Neutrophil (primary cell): ENCODE results near the gene TLCD1.

ENCODE experiments used
- H3K27ac ChIP-seq: fragments of 200-600 bp; sonication (generic); 2 replicates; pipeline ENCODE4 v1.5.1; 2016; ENCODE audit warnings: mild to moderate bottlenecking, moderate library complexity
- H3K27me3 ChIP-seq: fragments of 200-600 bp; sonication (generic); 2 replicates; pipeline ENCODE4 v1.6.0; 2016; ENCODE audit warnings: mild to moderate bottlenecking
- H3K36me3 ChIP-seq: fragments of 200-600 bp; sonication (generic); 2 replicates; pipeline ENCODE4 v1.5.1; 2017
- H3K4me1 ChIP-seq, 2 experiments: fragments of 200-600 bp in 1 of 2; sonication (generic) in 1 of 2; 1 replicate in 1 of 2; 2 replicates in 1 of 2; pipeline versions ENCODE4 v1.5.1 to v1.6.1; 2013 to 2016; ENCODE audit warnings: low read depth in 1 of 2, low read length in 1 of 2, mild to moderate bottlenecking in 1 of 2, moderate library complexity in 1 of 2; ENCODE audit not compliant: control insufficient read depth in 1 of 2, insufficient read depth in 1 of 2
- H3K4me3 ChIP-seq, 2 experiments: fragments of 200-600 bp in 1 of 2; sonication (generic) in 1 of 2; 1 replicate in 1 of 2; 2 replicates in 1 of 2; pipeline ENCODE4 v1.5.1; 2013 to 2016; ENCODE audit warnings: low read depth in 1 of 2, low read length in 1 of 2, mild to moderate bottlenecking in 1 of 2, moderate library complexity in 1 of 2
- H3K9me3 ChIP-seq: fragments of 200-600 bp; sonication (generic); 2 replicates; pipeline ENCODE4 v1.5.1; 2016
- CTCF ChIP-seq: fragments of 200-600 bp; sonication (generic); IDR thresholded peaks from 2 replicates; pipeline ENCODE4 v1.5.1; 2016; ENCODE audit warnings: antibody characterized with exemption

TLCD1 gene

DNA sequence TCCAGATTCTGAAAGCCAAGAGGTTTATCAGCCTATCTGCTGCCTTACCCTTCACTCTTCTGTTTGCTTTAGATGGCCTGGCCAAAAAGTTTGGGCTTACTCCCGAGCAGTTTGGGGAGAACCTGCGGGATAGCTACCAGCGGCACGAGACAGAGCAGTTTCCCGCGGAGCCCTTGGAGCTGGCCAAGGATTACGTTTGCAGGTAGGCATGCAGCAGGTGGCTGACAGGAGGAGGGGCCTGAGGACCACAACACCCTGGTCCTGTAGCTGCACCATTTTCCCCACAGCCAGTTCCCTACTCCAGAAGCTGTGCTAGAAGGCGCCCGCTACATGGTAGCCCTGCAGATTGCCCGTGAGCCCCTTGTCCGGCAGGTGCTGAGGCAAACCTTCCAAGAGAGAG lies 43.4 kb downstream of the TLCD1 start:
- peaks cover 100% of the 10 kb centered on the region for H3K36me3 ChIP-seq
- no peak for TF ChIP-seq CTCF
- no peaks in the 10 kb centered on the region for H3K4me1 ChIP-seq
- no peak overlapping the region for H3K4me3 ChIP-seq
- no peaks in the 10 kb centered on the region for H3K27me3 ChIP-seq
- no peak overlapping the region for H3K27ac ChIP-seq
- no peaks in the 10 kb centered on the region for H3K9me3 ChIP-seq

DNA sequence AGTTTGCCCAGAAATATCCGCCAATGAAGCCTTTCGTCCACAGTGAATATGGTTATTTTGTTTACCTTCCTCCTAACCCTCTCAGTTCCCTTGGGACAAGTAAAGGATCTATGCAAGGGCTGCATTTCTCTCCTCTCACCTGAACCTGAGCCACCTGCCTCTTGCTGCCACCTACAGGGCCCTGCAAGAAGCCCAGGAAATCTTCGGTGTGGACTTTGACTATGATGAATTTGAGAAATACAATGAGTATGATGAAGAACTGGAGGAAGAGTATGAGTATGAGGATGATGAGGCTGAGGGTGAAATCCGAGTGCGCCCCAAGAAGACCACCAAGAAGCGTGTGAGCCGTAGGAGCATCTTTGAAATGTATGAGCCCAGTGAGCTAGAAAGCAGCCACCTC lies 50.1 kb downstream of the TLCD1 start:
- Histone ChIP-seq H3K36me3 (peaks cover 100% of the 10 kb centered on the region), H3K27ac (no peak overlapping the region), H3K9me3 (no peaks in the 10 kb centered on the region), H3K4me3 (no peak overlapping the region), H3K27me3 (no peaks in the 10 kb centered on the region), H3K4me1 (no peaks in the 10 kb centered on the region)
- TF ChIP-seq CTCF = no peak

DNA sequence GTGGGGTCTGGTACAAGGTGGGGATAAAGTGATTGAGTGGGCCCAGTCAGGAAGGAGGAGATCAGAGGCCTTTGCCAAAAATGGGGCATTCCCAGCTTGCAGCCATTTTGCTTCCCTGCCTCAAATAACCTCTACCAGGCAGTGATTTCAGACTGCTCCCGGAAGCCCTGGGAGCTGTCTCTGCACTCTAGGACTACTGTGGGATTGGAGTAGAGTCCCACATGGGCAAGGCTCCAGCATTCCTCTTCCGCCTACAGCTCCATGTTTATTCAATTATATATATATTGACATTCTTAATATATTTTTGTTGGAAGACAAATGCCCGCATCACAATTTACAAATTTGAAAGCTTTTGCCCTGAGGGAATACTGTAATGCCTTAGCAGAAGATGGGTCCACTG lies 50.5 kb downstream of the TLCD1 start:
- Histone ChIP-seq H3K4me1 (no peaks in the 10 kb centered on the region), H3K4me3 (no peak overlapping the region), H3K27ac (no peak overlapping the region), H3K9me3 (no peaks in the 10 kb centered on the region), H3K27me3 (no peaks in the 10 kb centered on the region), H3K36me3 (peaks cover 100% of the 10 kb centered on the region)
- TF ChIP-seq CTCF = no peak
